Endodermal cell (in vitro differentiated cells): ENCODE results near the gene SLC25A10. TPM values are rescaled to one million over a fixed set of nuclear protein-coding genes. Genes with fewer than 3 reads are reported as not detected.

ENCODE experiments used
- DNase-seq: peaks from one replicate; pipeline ENCODE4 v3.0.0-alpha.2; 2017
- H3K27ac ChIP-seq: 2 replicates; pipeline ENCODE4 v1.5.1; 2013; ENCODE audit warnings: mild to moderate bottlenecking, low read depth, low read length, moderate library complexity
- H3K27me3 ChIP-seq: 2 replicates; pipeline ENCODE4 v1.6.1; 2013; ENCODE audit warnings: mild to moderate bottlenecking, low read length, moderate library complexity; ENCODE audit not compliant: insufficient read depth, control insufficient read depth, poor library complexity, severe bottlenecking
- H3K36me3 ChIP-seq: 2 replicates; pipeline ENCODE4 v1.7.0; 2013; ENCODE audit warnings: mild to moderate bottlenecking, low read length, moderate library complexity; ENCODE audit not compliant: control insufficient read depth, insufficient read depth
- H3K4me1 ChIP-seq: one replicate; pipeline ENCODE4 v1.7.0; 2013; ENCODE audit warnings: low read length; ENCODE audit not compliant: control insufficient read depth, insufficient read depth
- H3K4me3 ChIP-seq: 2 replicates; pipeline ENCODE4 v1.5.1; 2013; ENCODE audit warnings: mild to moderate bottlenecking, low read length, moderate library complexity
- H3K9ac ChIP-seq: 2 replicates; pipeline ENCODE4 v1.6.1; 2013; ENCODE audit warnings: mild to moderate bottlenecking, low read length, moderate library complexity; ENCODE audit not compliant: poor library complexity, severe bottlenecking; ENCODE audit errors: extremely low read depth
- H3K9me3 ChIP-seq: 2 replicates; pipeline ENCODE4 v1.6.1; 2013; ENCODE audit warnings: mild to moderate bottlenecking, low read length, moderate library complexity; ENCODE audit not compliant: control insufficient read depth
- H3K27ac Mint-ChIP-seq: 2 replicates; pipeline ENCODE4 v1.8.0; 2020; ENCODE audit warnings: mixed read lengths
- H3K27me3 Mint-ChIP-seq: 2 replicates; pipeline ENCODE4 v1.8.0; 2021; ENCODE audit warnings: mild to moderate bottlenecking, mixed read lengths; ENCODE audit not compliant: insufficient read depth
- H3K36me3 Mint-ChIP-seq: 2 replicates; pipeline ENCODE4 v1.8.0; 2020; ENCODE audit warnings: low read depth, mixed read lengths
- H3K4me1 Mint-ChIP-seq: 2 replicates; pipeline ENCODE4 v1.8.0; 2020; ENCODE audit warnings: mixed read lengths
- H3K4me3 Mint-ChIP-seq: 2 replicates; pipeline ENCODE4 v1.8.0; 2020; ENCODE audit warnings: mild to moderate bottlenecking, moderate library complexity, mixed read lengths
- H3K9me3 Mint-ChIP-seq: 2 replicates; pipeline ENCODE4 v1.8.0; 2020; ENCODE audit warnings: mild to moderate bottlenecking, mixed read lengths
- WGBS, 2 experiments: methylation state at CpG; one replicate each; pipeline versions ENCODE4 v1.1.5 to v1.1.7; 2013; ENCODE audit warnings: missing lambda C conversion rate in 2 of 2, mixed read lengths in 1 of 2; ENCODE audit not compliant: insufficient coverage in 1 of 2, insufficient read length in 1 of 2; 5-methylcytosine and 5-hydroxymethylcytosine counted together
- total RNA-seq, 2 donors: library from RNA; stranded (reverse); fragmentation: NEBNext Ultra II Directional in 1 of 2; extraction: Animal tissue kit (Norgen Biotek cat#: 25700) in 1 of 2; gene quantifications; 2 replicates in 1 of 2; 3 replicates in 1 of 2; pipeline ENCODE4 v1.2.1, GENCODE V29; 2021
- TF ChIP-seq, protein P1 (sequence below): fragments of 200-600 bp; sonication (generic); conservative IDR thresholded peaks from 2 replicates; pipeline ENCODE4 v1.5.0; 2021; ENCODE audit warnings: antibody characterized with exemption, mild to moderate bottlenecking

The SLC25A10 gene
- total RNA-seq, 2 donors from 2014 or later, result 24.8 to 37.6 TPM

DNA sequence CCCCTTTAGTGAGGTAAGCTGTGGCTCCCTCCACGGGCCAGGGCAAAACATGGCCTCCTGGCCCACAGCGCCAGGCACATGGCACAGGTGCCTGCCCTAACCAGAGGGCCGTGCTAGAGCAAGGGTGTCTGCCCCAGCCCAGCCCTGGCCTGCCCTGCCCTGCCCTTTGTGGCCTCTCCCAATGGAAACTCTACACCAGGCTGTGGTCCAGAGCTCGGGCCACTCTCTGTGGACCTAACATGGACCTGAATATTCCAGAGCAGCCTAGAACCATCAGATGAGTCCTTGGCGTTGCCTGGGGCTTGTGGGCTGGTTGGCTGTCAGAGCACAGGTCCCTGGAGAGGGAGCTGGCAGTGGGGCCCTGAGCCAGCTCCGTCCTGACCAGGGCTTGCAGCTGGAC, 16.9 kb upstream of the SLC25A10 start:
- peaks cover 60% of the 10 kb centered on the region for H3K36me3 ChIP-seq
- H3K27me3 ChIP-seq, result no peaks in the 10 kb centered on the region
- 92 to 98% methylated on average over 4 to 6 of the region's 6 CpGs for WGBS, 2 experiments
- H3K27ac Mint-ChIP-seq, result no peak overlapping the region
- no peak overlapping the region for H3K4me3 Mint-ChIP-seq
- no peaks in the 10 kb centered on the region for H3K9me3 ChIP-seq
- no peak overlapping the region for H3K9ac ChIP-seq
- DNase-seq, result no peak
- no peak overlapping the region for H3K4me3 ChIP-seq
- TF ChIP-seq, protein P1, sequence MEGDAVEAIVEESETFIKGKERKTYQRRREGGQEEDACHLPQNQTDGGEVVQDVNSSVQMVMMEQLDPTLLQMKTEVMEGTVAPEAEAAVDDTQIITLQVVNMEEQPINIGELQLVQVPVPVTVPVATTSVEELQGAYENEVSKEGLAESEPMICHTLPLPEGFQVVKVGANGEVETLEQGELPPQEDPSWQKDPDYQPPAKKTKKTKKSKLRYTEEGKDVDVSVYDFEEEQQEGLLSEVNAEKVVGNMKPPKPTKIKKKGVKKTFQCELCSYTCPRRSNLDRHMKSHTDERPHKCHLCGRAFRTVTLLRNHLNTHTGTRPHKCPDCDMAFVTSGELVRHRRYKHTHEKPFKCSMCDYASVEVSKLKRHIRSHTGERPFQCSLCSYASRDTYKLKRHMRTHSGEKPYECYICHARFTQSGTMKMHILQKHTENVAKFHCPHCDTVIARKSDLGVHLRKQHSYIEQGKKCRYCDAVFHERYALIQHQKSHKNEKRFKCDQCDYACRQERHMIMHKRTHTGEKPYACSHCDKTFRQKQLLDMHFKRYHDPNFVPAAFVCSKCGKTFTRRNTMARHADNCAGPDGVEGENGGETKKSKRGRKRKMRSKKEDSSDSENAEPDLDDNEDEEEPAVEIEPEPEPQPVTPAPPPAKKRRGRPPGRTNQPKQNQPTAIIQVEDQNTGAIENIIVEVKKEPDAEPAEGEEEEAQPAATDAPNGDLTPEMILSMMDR, result no peak
- no peaks in the 10 kb centered on the region for H3K4me1 Mint-ChIP-seq
- H3K9me3 Mint-ChIP-seq, result no peaks in the 10 kb centered on the region
- H3K36me3 Mint-ChIP-seq, result peaks cover 53% of the 10 kb centered on the region
- H3K27ac ChIP-seq, result no peak overlapping the region
- H3K27me3 Mint-ChIP-seq, result no peaks in the 10 kb centered on the region
- H3K4me1 ChIP-seq, result no peaks in the 10 kb centered on the region

DNA sequence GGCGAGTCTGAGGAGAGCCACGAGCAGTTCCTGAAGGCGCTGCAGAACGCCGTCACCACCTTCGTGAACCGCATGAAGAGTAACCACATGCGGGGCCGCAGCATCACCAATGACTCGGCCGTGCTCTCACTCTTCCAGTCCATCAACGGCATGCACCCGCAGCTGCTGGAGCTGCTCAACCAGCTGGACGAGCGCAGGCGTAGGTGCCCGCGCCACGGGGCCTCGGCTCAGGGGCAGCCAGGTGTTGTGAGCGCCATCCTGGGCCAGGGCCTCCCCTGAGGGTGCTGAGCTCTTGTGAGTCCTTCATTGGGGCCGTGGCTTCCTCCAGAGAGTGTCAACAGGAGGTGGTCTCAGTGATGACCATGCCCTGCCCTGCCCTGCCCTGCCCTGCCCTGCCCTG, 16.3 kb upstream of the SLC25A10 start:
- no peaks in the 10 kb centered on the region for H3K27me3 ChIP-seq
- H3K9me3 ChIP-seq, result no peaks in the 10 kb centered on the region
- no peak for DNase-seq
- WGBS, 2 experiments, result 96% methylated on average over 19 to 22 of the region's 22 CpGs
- peaks cover 60% of the 10 kb centered on the region for H3K36me3 ChIP-seq
- no peak overlapping the region for H3K4me3 ChIP-seq
- H3K4me1 ChIP-seq, result no peaks in the 10 kb centered on the region
- H3K27me3 Mint-ChIP-seq, result no peaks in the 10 kb centered on the region
- H3K27ac Mint-ChIP-seq, result no peak overlapping the region
- H3K4me1 Mint-ChIP-seq, result no peaks in the 10 kb centered on the region
- no peaks in the 10 kb centered on the region for H3K9me3 Mint-ChIP-seq
- TF ChIP-seq, protein P1, result no peak
- no peak overlapping the region for H3K4me3 Mint-ChIP-seq
- H3K27ac ChIP-seq, result no peak overlapping the region
- no peak overlapping the region for H3K9ac ChIP-seq
- peaks cover 55% of the 10 kb centered on the region for H3K36me3 Mint-ChIP-seq

DNA sequence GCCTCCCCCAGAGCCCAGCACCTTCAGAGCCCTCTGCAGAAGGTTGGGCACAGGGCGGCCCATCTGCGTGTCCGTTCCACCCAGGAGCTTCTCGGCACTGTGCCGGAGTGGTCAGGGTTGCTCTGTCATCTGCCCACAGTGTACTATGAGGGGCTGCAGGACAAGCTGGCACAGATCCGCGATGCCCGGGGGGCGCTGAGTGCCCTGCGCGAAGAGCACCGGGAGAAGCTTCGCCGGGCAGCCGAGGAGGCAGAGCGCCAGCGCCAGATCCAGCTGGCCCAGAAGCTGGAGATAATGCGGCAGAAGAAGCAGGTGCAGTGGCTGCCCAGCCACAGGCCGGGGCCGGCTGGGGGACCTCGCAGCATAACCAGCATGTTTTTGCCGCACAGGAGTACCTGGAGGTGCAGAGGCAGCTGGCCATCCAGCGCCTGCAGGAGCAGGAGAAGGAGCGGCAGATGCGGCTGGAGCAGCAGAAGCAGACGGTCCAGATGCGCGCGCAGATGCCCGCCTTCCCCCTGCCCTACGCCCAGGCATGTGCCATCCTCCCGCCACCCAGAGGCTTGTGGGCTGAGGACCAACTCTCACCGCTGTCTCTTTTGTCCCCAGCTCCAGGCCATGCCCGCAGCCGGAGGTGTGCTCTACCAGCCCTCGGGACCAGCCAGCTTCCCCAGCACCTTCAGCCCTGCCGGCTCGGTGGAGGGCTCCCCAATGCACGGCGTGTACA, 15.7 kb upstream of the SLC25A10 start:
- H3K4me1 ChIP-seq, result no peaks in the 10 kb centered on the region
- 97% methylated on average over 32 to 40 of the region's 40 CpGs for WGBS, 2 experiments

More for the DNA sequence above, 15.7 kb upstream of the SLC25A10 start:
- H3K9ac ChIP-seq, result no peak overlapping the region
- no peaks in the 10 kb centered on the region for H3K27me3 ChIP-seq
- Mint-ChIP-seq H3K9me3 (no peaks in the 10 kb centered on the region), H3K27ac (no peak overlapping the region), H3K4me3 (no peak overlapping the region), H3K36me3 (peaks cover 54% of the 10 kb centered on the region), H3K4me1 (no peaks in the 10 kb centered on the region), H3K27me3 (no peaks in the 10 kb centered on the region)
- no peak overlapping the region for H3K4me3 ChIP-seq
- no peaks in the 10 kb centered on the region for H3K9me3 ChIP-seq
- H3K27ac ChIP-seq, result no peak overlapping the region
- no peak for DNase-seq
- peaks cover 62% of the 10 kb centered on the region for H3K36me3 ChIP-seq
- TF ChIP-seq, protein P1, result no peak
